Mesenchymal stem cell (in vitro differentiated cells and primary cell): ENCODE results near the gene APOA1.

Experiments used
- DNase-seq: peaks from one replicate; pipeline ENCODE4 v3.0.0-alpha.2; 2013
- H2AFZ ChIP-seq: one replicate; pipeline ENCODE4 v1.6.1; 2013; ENCODE audit warnings: low read depth, mild to moderate bottlenecking, control low read depth, inconsistent platforms, low read length, moderate library complexity
- H2AK5ac ChIP-seq: 2 replicates; pipeline ENCODE4 v1.6.1; 2013; ENCODE audit warnings: low read length, moderate library complexity, mild to moderate bottlenecking, inconsistent platforms; ENCODE audit not compliant: severe bottlenecking
- H2BK120ac ChIP-seq: one replicate; pipeline ENCODE4 v1.6.1; 2013; ENCODE audit warnings: low read depth, mild to moderate bottlenecking, inconsistent platforms, low read length, moderate library complexity
- H2BK12ac ChIP-seq, 2 experiments: one replicate each; pipeline ENCODE4 v1.6.1; 2013; ENCODE audit warnings: inconsistent platforms in 2 of 2, low read length in 2 of 2, mild to moderate bottlenecking in 2 of 2, moderate library complexity in 2 of 2, control low read depth in 1 of 2
- H2BK15ac ChIP-seq: one replicate; pipeline ENCODE4 v1.6.1; 2013; ENCODE audit warnings: mild to moderate bottlenecking, low read depth, inconsistent platforms; ENCODE audit not compliant: poor library complexity, severe bottlenecking
- H2BK5ac ChIP-seq: 2 replicates; pipeline ENCODE4 v1.6.1; 2013; ENCODE audit warnings: low read depth, mild to moderate bottlenecking, low read length, control low read depth, inconsistent platforms; ENCODE audit not compliant: poor library complexity, severe bottlenecking
- H3K14ac ChIP-seq, 2 experiments: one replicate each; pipeline ENCODE4 v1.6.1; 2013; ENCODE audit warnings: inconsistent platforms in 2 of 2, low read length in 2 of 2, control low read depth in 1 of 2, mild to moderate bottlenecking in 1 of 2, moderate library complexity in 1 of 2
- H3K18ac ChIP-seq, 2 experiments: one replicate each; pipeline ENCODE4 v1.6.1; 2013; ENCODE audit warnings: inconsistent platforms in 2 of 2, low read length in 2 of 2, control low read depth in 1 of 2, low read depth in 1 of 2, mild to moderate bottlenecking in 1 of 2
- H3K23ac ChIP-seq, 2 experiments: one replicate each; pipeline ENCODE4 v1.6.1; 2013; ENCODE audit warnings: inconsistent platforms in 2 of 2, low read length in 2 of 2, mild to moderate bottlenecking in 2 of 2, moderate library complexity in 2 of 2, control low read depth in 1 of 2
- H3K27ac ChIP-seq: 2 replicates; pipeline ENCODE4 v1.5.1; 2013; ENCODE audit warnings: mild to moderate bottlenecking, moderate library complexity, low read length, control low read depth, inconsistent platforms; ENCODE audit not compliant: poor library complexity, severe bottlenecking
- H3K27me3 ChIP-seq, 2 experiments: 2 replicates each; pipeline versions ENCODE4 v1.6.1 to v1.7.0; 2013; ENCODE audit warnings: low read length in 2 of 2, mild to moderate bottlenecking in 2 of 2, moderate library complexity in 2 of 2, control low read depth in 1 of 2, inconsistent platforms in 1 of 2; ENCODE audit not compliant: control insufficient read depth in 1 of 2, insufficient read depth in 1 of 2
- H3K36me3 ChIP-seq, 2 experiments: 2 replicates each; pipeline versions ENCODE4 v1.6.1 to v1.7.0; 2013; ENCODE audit warnings: low read length in 2 of 2, control low read depth in 1 of 2, inconsistent platforms in 1 of 2, low read depth in 1 of 2, mild to moderate bottlenecking in 1 of 2; ENCODE audit not compliant: insufficient read depth in 2 of 2, control insufficient read depth in 1 of 2
- H3K4ac ChIP-seq, 2 experiments: one replicate each; pipeline ENCODE4 v1.6.1; 2013; ENCODE audit warnings: inconsistent platforms in 2 of 2, low read length in 2 of 2, mild to moderate bottlenecking in 2 of 2, moderate library complexity in 2 of 2, control low read depth in 1 of 2, low read depth in 1 of 2
- H3K4me1 ChIP-seq: 2 replicates; pipeline ENCODE4 v1.6.1; 2013; ENCODE audit warnings: low read depth, low read length, control low read depth; ENCODE audit not compliant: control insufficient read depth, insufficient read depth
- H3K4me2 ChIP-seq: 2 replicates; pipeline ENCODE4 v1.6.1; 2013; ENCODE audit warnings: low read length, mild to moderate bottlenecking, inconsistent platforms; ENCODE audit not compliant: poor library complexity, severe bottlenecking
- H3K4me3 ChIP-seq, 2 experiments: 2 replicates each; pipeline versions ENCODE4 v1.5.1 to v1.7.0; 2013; ENCODE audit warnings: low read length in 2 of 2, mild to moderate bottlenecking in 2 of 2, control low read depth in 1 of 2, low read depth in 1 of 2; ENCODE audit not compliant: insufficient read depth in 1 of 2
- H3K79me1 ChIP-seq: replicated peaks from 2 replicates; pipeline ENCODE4 v1.6.1; 2013; ENCODE audit warnings: mild to moderate bottlenecking, control low read depth, low read length, inconsistent platforms; ENCODE audit not compliant: poor library complexity, severe bottlenecking
- H3K9ac ChIP-seq: 2 replicates; pipeline ENCODE4 v1.7.0; 2013; ENCODE audit warnings: mild to moderate bottlenecking, low read length, moderate library complexity
- H3K9me3 ChIP-seq: 2 replicates; pipeline ENCODE4 v1.7.0; 2013; ENCODE audit warnings: mild to moderate bottlenecking, low read length; ENCODE audit not compliant: control insufficient read depth
- H4K8ac ChIP-seq: one replicate; pipeline ENCODE4 v1.6.1; 2013; ENCODE audit warnings: inconsistent platforms, mild to moderate bottlenecking, low read length, moderate library complexity
- H4K91ac ChIP-seq: one replicate; pipeline ENCODE4 v1.6.1; 2013; ENCODE audit warnings: mild to moderate bottlenecking, low read length, inconsistent platforms
- WGBS: methylation state at CpG from one replicate; pipeline ENCODE4 v1.1.7; 2013; ENCODE audit warnings: mixed read lengths; 5-methylcytosine and 5-hydroxymethylcytosine counted together

Gene APOA1

DNA sequence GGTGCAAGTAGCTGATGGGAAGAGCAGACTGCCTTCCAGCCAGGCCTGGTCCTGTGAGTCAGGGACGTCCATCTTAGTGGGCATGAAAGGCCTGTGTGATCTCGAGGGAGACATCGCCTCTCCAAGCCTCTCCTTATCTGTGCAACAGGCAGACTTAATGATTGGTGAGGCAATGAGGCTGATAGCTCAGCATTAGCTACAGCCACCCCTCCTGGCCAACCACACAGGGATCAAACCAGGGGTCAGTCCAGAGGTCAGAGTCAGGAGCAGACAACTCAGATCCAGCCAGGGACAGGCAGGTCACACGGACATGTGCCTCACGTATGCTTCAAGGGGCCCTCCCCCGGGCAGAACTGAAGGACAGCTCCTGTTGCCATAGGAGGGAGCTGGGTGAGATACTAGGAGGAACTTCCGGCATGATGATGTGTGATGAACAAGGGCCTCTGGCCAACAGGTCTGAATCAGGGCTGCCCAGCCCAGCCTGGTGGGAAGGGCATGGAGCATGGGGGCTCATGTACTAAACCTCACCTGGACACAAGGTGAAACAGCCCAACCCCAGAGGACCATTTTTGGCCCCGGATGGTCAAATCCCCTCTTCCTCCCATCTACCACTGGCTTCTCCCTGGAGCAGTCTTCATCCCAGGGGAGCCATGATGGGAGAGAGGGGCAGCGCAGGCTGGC is 10.5 kb downstream of the APOA1 start:
- Histone ChIP-seq H3K9ac (no peak overlapping the region), H3K18ac (peak overlapping the region in 1 of 2 experiments; percentile 14), H4K8ac (no peak overlapping the region), H3K23ac (peak overlapping the region in 1 of 2 experiments; percentile 18), H3K27me3 (peaks cover 0 to 18% of the 10 kb centered on the region in 2 experiments), H4K91ac (no peak overlapping the region), H3K4me3 (no peak overlapping the region), H3K4ac (no peak overlapping the region), H2BK5ac (peak overlapping the region; percentile 63), H3K79me1 (no peaks in the 10 kb centered on the region), H3K36me3 (no peaks in the 10 kb centered on the region), H2BK120ac (no peak overlapping the region), H3K4me1 (peaks cover 5% of the 10 kb centered on the region), H2BK15ac (no peak overlapping the region), H3K4me2 (no peak overlapping the region), H3K9me3 (no peaks in the 10 kb centered on the region), H3K14ac (peak overlapping the region in 1 of 2 experiments; percentile 44), H2AK5ac (no peak overlapping the region), H3K27ac (no peak overlapping the region), H2BK12ac (no peak overlapping the region), H2AFZ (no peak overlapping the region)
- WGBS, result 70% methylated on average over 8 of the region's 9 CpGs
- DNase-seq, result no peak

GRCh38 chr11:116825854-116826750 is 11.3 kb downstream of the APOA1 start:
- no peak overlapping the region for H2BK5ac ChIP-seq
- H3K4ac ChIP-seq, result no peak overlapping the region
- H3K18ac ChIP-seq, result peak overlapping the region in 1 of 2 experiments; percentile 14
- H3K4me2 ChIP-seq, result no peak overlapping the region
- H3K14ac ChIP-seq, result peak overlapping the region in 1 of 2 experiments; percentile 44
- no peak overlapping the region for H2BK120ac ChIP-seq
- H2BK15ac ChIP-seq, result no peak overlapping the region
- H3K9ac ChIP-seq, result no peak overlapping the region
- no peak overlapping the region for H2AFZ ChIP-seq
- H3K4me1 ChIP-seq, result peaks cover 7% of the 10 kb centered on the region
- H3K27me3 ChIP-seq, result peaks cover 0 to 24% of the 10 kb centered on the region in 2 experiments
- no peak overlapping the region for H4K91ac ChIP-seq
- H3K36me3 ChIP-seq, result peaks cover 0 to 7% of the 10 kb centered on the region in 2 experiments
- no peak overlapping the region for H2AK5ac ChIP-seq
- no peak overlapping the region for H3K27ac ChIP-seq
- WGBS, result 79% methylated on average over 22 of the region's 22 CpGs
- H4K8ac ChIP-seq, result no peak overlapping the region
- no peak overlapping the region for H3K4me3 ChIP-seq
- H3K23ac ChIP-seq, result no peak overlapping the region
- no peaks in the 10 kb centered on the region for H3K79me1 ChIP-seq
- H2BK12ac ChIP-seq, result no peak overlapping the region
- DNase-seq, result no peak
- no peaks in the 10 kb centered on the region for H3K9me3 ChIP-seq

GRCh38 chr11:116825434-116825833 is 12.0 kb downstream of the APOA1 start:
- Histone ChIP-seq H3K79me1 (no peaks in the 10 kb centered on the region), H3K9ac (no peak overlapping the region), H2AK5ac (no peak overlapping the region), H3K4me2 (no peak overlapping the region), H4K91ac (no peak overlapping the region), H2AFZ (no peak overlapping the region), H3K27me3 (peaks cover 0 to 30% of the 10 kb centered on the region in 2 experiments), H2BK120ac (no peak overlapping the region), H4K8ac (no peak overlapping the region), H3K9me3 (no peaks in the 10 kb centered on the region), H3K18ac (no peak overlapping the region), H3K4me1 (peaks cover 7% of the 10 kb centered on the region), H3K36me3 (peaks cover 0 to 8% of the 10 kb centered on the region in 2 experiments), H2BK12ac (no peak overlapping the region), H3K4ac (no peak overlapping the region), H3K23ac (no peak overlapping the region), H2BK5ac (no peak overlapping the region), H2BK15ac (no peak overlapping the region), H3K14ac (no peak overlapping the region), H3K27ac (no peak overlapping the region), H3K4me3 (no peak overlapping the region)
- WGBS, result 72% methylated on average over 5 of the region's 5 CpGs
- no peak for DNase-seq
